HG03342 (cell line): Measurements from ENCODE around the gene PALD1.

ENCODE experiments used
- ATAC-seq: cut with Tn5 transposase; IDR thresholded peaks from one replicate; pipeline ENCODE4 v1.9.1; 2021; ENCODE audit warnings: mild to moderate bottlenecking, moderate library complexity; ENCODE audit not compliant: unreplicated experiment

PALD1 gene

DNA sequence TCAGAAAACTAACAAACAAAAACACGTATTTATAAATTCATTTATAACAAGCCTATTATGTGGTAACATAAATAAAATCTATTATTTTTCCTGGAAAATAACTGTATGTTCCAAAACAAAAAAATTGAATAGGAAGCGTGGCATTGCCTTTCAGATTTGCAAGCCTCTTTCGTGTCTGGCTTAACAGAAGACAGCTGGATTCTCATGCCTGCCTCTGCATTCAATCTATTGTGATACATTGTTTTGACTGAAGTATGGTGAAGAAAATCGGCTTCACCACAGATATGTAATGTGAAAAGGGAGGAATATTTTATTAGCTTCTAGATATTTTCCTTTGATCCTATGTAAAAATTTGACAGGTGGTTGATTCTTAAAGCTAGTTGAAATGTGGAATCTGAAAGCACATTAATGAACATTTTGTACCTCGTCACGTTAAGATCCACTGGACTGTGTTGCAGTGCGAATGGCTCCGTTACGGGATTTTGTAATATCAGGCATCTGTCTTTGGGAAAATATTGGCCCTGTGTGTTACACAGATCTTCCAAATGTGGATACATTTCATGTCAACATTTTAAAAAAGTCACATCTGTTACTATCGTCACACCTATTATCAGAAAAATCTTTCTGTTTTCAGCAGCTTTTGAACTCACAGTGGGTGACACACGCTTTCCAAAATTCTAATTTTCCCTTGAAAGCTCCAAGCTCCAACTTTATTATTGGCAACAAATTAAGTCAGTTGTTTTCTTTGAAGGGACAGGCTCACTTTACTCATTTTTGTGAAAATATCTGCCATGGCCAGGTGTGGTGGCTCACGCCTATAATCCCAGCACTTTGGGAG is 26.2 kb downstream of the PALD1 start:
- ATAC-seq: no peak

DNA sequence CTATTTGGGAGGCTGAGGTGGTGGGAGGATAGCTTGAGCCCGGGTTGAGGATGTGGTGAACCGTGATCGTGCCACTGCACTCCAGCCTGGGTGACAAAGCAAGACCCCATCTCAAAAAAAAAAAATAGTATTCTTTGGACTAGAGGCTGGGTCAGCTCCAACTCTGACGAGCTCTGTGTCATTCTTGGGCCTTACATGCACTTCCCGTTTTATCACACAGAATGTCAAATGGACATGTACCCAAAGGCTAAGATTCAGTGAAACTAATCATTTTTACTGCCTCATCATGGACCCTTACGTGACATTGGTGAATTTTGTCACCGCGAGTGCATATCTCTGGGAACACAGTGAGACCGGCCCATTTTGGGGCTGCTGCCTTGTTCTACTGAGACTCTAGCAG is 27.3 kb downstream of the PALD1 start:
- ATAC-seq: no peak

DNA sequence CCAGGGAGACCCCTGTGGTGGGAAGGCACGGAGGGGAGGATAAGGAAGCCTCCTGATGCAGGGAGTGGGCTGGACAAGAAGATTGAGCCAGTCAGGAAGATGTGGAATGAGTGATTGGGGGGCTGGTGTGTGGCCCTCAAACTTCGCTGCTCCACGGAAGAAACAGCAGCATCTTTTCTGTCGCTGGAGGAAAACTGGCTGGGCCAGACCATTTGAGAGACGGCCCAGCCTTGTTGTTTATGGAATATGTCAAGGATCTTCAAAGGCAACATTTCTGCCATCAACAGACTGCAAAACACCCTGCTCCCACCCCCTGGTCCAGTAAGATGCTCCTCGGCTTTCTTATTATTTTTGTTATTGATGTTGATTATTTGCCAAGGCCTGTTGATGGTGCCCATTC is 29.4 kb downstream of the PALD1 start:
- no peak for ATAC-seq

DNA sequence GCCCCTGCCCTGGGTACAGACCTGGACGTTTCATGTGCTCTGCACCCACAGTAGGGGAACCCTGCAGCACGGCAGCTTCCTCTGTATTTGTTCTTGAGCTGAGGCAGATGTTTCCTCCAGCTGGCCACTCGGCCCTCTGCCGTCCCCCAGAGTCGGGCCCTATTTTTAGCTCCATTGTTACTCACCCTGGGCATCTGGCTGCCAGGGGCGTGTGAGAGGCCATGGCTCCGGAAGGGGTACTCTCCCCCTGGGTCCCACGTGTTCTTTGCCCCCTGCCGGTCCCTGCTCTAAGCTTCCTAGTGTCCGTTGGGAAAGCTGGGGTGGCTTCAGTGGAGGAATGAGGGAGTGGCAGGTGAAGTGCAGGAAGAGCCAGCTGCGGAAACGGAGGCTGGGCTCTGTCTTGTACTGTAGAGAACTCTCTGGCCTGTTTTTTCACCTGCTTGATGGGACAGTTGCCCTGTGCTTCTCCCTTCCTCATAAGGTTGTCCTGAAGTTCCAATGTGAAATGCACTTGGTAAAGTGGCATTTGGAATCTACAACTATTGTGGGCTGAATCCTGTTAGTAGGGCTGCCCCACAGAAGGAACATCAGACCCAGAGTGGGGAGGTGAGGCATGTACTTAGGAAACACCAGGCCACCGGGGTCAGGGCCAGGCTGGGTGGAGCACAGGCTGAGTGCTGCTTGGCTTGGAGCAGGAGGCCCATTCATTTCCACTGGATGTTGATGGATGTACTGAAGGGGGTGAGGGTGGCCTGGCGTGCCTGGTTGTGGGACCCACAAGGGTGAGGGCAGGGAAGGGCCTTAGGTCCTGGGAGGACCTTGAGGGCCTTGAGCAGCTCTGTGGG is 30.6 kb downstream of the PALD1 start:
- no peak for ATAC-seq

DNA sequence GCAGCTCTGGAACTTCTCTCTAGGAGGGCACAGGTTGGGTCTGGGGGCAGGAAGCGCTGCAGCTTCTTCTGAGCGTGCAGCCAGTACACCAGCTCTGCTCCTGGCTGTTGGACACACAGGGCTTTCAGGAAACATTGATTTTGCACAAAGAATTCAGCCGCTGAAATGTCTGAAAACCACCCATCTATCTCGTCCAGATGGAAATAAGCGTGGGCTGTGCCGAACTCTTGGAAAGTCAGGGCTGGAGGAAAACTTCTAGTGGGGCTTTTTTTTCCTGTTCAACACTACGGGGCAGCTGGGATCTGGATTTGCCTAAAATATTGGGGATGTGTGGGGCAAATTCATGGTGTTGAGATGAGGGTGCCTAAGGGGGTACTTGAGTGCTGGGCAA is 31.2 kb downstream of the PALD1 start:
- ATAC-seq: no peak

DNA sequence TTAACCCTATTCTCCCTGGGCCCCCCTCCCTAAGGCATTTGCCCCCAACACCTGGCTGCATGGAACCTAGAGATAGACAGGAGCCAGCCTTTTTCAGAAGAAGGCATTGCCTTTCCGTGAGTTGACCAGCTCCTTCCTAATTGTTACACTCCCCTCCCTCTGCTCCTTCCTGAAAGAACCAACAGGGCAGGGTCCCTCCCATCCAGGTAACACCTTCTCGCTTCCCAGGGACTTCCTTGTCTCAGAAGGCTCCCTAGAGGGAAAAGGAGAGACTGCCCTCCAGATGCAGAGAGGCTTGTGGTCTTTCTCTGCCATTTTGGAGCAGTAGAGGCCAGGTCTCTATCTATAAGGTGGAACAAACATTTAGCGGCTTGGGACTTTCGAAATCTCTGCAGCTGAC is 31.9 kb downstream of the PALD1 start:
- ATAC-seq: no peak

DNA sequence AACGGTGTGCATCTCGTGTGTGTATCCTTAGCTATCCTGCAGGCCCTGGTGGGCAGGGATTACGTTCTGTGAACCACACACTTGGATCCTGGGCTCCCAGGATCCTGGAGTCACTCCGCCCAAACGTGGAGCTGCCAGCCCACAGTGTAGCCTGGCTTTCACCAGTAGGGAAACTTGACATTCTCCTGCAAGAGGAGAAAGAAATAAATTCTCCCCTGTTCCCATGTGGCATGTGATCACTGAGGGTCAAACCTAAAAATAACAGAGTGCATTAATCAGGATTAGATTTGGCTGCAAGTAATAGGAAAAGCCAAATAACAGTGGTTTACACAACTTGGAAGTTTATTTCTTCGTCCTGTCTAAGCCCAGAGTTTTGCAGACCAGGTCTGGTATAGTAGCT is 32.3 kb downstream of the PALD1 start:
- no peak for ATAC-seq

DNA sequence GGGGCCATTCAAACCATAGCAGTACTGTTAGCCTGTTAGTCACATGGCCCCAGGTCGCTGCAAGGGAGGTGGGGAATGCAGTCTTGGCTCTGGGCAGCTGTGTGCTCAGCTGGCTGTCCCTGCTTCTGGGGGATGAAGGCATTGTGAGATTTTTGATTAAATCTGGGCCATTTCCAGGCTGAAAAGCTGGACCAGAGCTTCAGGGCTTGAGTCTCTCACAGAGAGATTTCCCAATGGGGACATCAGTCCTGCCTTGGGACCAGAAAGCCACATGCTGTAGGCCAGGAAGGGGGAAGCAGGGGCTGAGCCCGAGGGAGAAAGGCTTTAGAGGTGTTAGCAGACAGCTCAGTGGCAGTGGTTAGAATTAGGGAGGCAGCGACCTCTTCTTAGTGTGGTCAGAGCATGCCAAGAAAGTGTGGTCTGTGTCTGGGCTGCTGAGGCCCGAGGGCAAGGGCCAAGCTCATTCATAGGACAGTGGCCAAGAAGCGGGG is 33.6 kb downstream of the PALD1 start:
- ATAC-seq: no peak

DNA sequence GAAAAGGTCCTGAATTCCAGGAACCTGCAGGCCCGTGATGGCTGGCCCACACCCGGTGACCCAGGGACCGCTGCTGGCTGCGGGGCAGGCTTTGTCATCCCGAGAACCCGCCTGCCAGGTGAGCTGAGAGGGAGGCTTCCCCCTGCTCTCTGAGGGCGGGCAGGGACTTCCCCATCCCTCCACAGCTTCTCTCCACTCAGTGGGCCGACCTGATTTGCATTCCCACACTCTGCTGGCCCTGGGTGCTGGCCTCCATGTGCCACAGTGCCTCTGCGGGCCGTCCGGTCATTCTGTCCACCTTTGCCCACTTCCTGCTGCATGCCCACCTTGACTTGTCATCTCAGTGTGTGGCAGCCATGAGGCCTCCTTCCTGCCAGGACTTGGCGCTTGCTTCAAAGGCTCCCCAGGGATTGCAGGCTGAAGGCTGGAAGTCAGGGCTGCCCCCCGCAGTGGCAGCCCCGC is 35.3 kb downstream of the PALD1 start:
- peak; percentile 88 for ATAC-seq

DNA sequence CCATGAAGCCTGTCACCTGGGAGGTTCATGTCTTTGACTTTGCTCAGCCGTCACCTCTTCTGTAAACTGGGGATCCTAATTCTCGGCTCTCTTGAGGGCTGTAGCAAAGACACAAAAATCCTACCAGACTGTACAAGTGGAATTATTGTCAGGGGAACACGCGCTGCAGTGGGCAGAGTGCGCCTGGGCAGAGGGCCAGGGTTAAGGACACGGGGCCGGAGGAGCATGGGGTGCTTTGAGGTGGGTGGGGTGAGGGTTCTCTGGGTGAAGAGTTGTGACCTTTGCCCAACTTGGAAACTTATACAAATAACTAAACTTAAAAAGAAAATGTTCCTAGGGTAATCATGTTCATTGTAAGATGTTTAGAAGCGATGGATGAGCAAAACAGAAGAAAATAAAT is 36.0 kb downstream of the PALD1 start:
- no peak for ATAC-seq

DNA sequence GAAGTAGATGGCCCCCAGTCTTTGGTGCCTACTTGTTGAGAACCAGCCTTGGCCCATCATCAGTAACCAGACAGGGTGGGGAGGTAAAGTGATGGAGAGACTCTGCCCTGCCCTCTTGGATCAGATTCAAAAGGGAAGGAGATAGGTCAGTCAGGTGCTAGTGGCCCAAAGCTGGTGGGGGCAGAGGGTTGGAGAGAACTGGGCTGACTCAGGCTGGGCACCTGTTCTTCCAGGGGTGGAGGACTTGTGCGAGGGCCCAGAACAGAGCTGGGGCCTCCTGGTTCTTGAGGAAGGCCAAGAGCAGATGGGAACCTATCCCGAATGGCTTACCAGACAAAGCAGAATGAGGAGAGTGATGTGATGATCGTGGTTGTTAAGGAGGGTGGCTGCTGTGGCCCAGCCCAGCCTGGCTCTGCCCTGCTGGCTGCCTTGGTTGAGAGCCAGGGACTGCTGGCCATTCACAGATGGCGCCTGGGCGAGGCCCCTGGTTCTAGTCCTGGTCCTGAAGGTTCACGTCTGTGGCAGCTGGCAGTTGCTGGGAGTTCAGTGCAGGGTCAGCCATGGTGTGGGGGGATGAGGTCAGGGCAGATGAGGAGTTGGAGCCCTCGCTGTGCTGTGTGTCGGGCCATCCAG is 36.6 kb downstream of the PALD1 start:
- ATAC-seq: no peak

DNA sequence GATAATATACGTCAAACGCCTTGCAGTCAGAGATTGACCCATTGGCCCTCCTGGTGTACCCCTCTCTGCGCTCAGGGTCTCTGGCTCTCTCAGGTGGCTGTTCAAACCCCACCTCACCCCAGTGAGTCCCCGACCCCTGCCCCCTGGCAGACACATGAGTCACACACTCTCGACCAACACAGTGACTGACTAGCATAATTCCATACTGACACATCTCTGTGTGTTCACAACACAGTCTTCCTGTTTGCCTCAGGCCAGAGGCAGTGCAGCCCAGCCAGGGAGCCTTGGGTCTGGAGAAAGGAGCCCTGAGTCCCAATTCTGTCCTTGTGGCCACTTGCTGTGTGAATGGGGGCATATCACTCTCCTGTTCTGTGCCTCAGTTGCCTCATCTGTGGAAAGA is 40.1 kb downstream of the PALD1 start:
- ATAC-seq: no peak

DNA sequence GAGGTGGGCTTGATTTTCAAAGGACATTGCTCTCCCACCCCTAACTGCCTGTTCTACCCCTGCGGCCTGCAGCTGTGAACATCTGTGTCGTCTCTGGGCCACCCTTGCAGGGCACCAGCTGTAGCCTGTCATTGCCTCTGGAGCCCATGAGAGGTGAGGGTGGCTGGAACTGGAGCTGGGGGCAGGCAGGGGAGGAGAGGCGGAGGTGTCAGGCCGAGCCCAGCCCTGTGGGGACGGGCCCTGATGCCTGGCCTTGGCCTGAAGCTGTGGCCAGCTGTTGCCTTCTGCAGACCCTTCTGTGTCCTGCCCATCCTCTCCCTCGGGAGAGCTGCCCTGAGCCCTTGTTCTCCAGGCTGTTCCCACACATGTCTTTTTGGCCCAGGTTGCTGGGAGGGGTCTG is 44.5 kb downstream of the PALD1 start:
- ATAC-seq: no peak

DNA sequence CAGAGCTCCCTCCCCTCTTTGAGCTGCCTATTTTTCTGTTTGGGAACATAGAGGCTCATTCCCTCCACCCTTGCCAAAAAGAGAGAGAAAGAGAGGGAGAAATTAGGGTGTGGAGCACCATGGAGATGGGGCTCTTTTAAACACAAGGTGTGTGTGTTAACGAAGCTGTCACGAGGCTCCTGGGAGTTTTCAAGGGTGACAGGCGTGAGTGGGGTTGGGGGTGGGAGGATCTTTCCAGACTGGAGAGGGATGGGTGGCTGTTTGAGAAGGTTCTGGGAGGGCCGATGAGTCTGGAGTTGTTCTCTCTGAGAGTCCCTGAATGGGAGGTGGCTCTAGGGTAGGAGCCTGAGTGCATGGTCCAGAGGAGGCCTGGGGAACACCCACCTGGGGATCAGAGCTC is 45.0 kb downstream of the PALD1 start:
- ATAC-seq: no peak

DNA sequence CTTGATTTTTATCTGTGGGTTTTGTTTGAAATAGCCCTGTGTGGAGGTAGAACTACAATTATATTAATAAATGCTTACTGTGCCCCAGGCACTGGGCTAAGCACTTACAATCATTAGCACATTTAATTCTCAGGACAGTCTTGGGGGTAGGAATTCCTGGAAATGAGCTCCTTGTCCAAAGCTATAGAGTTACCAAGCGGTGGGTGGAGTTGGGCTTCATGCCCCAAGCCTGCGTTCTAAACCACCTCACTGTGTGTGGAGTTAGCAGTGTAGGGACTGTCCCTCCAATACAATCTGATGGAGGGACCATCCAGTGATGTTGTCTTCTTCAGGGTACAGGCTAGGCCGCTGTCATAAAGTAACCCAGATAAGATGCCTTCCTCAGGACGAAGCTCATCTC is 49.7 kb downstream of the PALD1 start:
- no peak for ATAC-seq

DNA sequence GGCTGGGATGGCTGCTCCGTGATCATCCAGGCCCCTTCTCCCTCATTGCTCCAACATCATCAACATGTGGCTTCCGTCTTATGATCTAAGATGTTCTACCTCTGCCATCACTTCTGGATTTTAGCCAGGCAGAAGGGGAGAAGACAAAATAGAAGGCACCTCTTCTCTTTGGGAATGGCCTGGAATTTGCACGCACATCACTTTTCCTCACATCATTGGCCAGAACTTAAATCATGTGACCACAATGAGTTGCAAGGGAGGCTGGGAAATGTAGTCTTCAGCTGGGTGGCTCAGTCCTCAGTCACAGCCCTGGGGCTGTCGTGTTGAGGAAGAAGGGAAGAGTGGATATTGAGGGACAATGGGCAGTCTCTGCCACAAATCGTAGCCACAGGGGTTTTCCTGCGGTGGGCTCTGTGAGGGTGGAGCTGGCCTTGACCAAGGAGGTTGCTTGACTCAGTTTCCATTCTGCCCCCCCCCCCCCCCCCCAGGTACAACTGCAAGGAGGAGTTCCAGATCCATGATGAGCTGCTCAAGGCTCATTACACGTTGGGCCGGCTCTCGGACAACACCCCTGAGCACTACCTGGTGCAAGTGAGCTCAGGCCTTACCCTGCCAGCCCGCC is 50.3 kb downstream of the PALD1 start:
- no peak for ATAC-seq

DNA sequence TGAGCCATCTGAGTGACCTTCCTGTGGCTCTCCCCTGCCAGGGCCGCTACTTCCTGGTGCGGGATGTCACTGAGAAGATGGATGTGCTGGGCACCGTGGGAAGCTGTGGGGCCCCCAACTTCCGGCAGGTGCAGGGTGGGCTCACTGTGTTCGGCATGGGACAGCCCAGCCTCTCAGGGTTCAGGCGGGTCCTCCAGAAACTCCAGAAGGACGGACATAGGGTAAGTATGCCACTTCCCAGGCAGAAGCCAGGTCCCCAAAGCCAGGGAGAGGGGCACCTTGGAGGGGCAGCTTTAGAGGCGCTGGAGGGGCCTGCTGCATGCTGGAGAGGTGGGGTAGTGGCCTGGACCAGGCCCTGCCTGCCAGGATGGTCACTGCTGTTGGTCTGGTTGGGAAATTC is 51.3 kb downstream of the PALD1 start:
- no peak for ATAC-seq

DNA sequence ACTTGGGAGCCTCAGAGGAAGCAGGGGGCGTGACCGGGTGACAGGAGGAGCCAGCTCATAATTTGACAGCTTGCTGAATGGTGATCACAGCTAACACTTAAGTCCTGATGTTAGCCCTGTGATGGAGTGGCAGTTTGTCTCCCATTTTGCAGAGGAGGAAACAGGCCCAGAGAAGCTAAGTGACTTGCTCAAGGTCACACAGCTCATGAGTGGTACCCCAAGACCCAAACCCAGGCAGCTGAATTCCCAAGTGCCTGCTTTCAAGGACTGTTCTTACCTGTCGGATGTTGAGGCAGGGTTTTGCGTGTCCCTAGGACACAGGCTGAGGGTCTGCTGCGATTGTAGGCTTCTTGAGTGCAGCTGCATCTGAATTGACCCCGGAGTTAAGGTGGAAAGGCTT is 51.7 kb downstream of the PALD1 start:
- no peak for ATAC-seq

DNA sequence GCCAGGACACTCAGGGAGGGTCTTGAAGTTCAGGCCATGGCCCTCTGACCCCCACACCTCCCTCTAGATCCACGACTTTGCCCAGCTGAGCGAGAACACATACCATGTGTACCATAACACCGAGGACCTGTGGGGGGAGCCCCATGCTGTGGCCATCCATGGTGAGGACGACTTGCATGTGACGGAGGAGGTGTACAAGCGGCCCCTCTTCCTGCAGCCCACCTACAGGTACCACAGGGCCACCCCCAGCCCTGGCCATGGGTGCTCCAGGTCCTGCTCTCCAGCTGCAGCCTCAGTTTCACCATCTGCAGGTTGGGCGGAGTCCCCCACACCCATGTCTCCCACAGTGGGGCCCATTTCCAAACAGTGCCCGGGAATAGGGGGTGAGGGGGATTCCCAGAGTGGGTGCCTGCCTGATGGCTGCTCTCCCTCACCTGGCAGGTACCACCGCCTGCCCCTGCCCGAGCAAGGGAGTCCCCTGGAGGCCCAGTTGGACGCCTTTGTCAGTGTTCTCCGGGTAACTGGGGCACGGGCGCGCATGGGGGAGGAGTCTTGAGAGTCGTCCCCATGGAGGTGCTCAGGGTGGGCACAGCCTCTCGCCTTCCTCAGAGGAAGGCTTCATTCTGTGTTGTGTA is 54.1 kb downstream of the PALD1 start:
- ATAC-seq: no peak

DNA sequence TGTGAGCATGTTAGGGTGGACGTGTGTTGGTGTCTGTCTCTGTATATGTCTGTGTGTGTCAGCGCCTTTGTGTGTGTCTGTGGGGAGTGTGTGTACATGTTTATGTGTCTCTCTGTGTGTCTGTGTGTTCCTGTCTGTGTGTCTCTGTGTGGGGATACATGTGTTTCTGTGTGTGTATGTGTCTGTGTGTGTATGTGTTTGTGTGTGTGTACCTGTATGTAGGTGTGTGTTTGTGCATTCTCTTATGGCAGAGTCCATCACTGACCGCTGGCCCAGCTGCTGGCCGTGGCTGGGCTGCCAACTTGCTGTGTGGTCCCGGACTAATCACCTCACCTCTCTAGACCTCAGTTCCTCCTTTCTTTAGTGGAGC is 54.6 kb downstream of the PALD1 start:
- no peak for ATAC-seq

DNA sequence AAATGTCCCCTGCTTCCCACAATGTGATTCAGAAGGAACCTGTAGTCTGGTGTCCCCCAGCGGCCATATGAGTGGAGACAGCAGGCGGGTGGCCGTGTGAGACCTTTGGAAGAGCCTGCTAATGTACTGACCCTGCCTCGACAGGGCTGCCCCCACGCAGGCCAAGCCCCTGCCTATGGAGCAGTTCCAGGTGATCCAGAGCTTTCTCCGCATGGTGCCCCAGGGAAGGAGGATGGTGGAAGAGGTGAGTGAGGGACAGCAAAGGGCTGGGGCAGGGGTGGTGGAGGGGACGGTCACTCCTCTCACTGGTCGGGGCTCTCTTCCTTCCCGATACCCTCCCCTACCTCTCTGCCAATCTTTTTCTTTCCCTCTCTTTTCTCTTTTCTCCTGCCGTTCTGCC is 55.7 kb downstream of the PALD1 start:
- no peak for ATAC-seq
